PC-9 (cell line): ENCODE results near the gene MAGI2.

ENCODE experiments used
- EZH2 ChIP-seq: fragments of 200-600 bp; sonication (generic); IDR thresholded peaks from 2 replicates; pipeline ENCODE4 v1.8.0; 2017; ENCODE audit warnings: antibody characterized with exemption, low read depth
- TF ChIP-seq, protein P1 (sequence below): fragments of 200-600 bp; sonication (generic); conservative IDR thresholded peaks from 2 replicates; pipeline ENCODE4 v1.6.1; 2017; ENCODE audit warnings: mixed run types, antibody characterized with exemption, mild to moderate bottlenecking, moderate library complexity

DNA sequence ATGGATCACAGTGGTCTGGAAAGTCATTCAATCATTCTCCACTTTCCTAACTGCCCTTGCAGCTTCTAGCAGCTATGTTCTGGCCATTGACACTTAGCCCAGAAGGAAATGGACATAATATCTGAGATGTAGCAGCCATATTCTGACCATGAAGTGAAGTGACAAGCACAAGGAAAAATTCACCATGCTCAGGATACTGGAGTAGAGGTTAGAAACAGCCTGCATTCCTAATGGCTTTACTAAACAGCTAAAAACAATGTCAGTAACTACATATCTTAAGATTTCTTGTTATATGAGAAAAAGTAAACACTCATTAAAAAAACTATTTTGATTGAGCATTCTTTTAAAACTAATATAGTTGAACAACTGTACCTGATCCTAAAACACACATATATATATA, 443.8 kb downstream of the MAGI2 start:
- no peak for TF ChIP-seq EZH2
- TF ChIP-seq, protein P1, sequence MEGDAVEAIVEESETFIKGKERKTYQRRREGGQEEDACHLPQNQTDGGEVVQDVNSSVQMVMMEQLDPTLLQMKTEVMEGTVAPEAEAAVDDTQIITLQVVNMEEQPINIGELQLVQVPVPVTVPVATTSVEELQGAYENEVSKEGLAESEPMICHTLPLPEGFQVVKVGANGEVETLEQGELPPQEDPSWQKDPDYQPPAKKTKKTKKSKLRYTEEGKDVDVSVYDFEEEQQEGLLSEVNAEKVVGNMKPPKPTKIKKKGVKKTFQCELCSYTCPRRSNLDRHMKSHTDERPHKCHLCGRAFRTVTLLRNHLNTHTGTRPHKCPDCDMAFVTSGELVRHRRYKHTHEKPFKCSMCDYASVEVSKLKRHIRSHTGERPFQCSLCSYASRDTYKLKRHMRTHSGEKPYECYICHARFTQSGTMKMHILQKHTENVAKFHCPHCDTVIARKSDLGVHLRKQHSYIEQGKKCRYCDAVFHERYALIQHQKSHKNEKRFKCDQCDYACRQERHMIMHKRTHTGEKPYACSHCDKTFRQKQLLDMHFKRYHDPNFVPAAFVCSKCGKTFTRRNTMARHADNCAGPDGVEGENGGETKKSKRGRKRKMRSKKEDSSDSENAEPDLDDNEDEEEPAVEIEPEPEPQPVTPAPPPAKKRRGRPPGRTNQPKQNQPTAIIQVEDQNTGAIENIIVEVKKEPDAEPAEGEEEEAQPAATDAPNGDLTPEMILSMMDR, result no peak
